ENCODE measurements around the gene OSBPL10.

DNA sequence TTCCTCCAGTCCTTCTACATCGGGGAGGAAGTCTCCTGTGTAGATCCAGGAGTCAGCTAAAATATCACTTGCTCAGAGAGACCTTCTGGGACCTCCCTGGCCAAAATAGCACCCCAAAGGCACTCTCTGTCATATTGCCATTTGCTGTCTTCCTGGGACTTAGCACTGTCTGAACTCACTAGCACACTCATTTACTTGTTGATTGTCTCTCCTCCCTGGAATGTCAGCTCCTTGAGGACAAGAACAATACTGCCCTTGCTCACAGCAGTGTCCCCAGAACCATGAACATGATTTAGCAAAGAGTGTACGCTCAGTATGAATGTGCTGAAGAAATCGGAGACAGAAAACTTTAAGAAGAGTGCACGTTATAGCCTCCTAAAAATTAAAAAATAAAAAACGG lies 245.4 kb downstream of the OSBPL10 start:
- TF ChIP-seq POLR2AphosphoS5 (IDR thresholded peaks at IDR 0.05) = no peak
- no peak for TF ChIP-seq CTCF (IDR thresholded peaks at IDR 0.05)
- TF ChIP-seq POLR2A (IDR thresholded peaks at IDR 0.05) = no peak
